Gastrocnemius medialis (tissue), 4 donors: ENCODE data around the gene SFT2D3. TPM values are rescaled to one million over a fixed set of nuclear protein-coding genes. Genes with fewer than 3 reads are reported as not detected.

Source experiments
- ATAC-seq, 2 donors: fragments of 150-250 bp; one replicate each; pipeline ENCODE4 v1.9.1; 2016
- DNase-seq, 2 donors: peaks; one replicate each; pipeline ENCODE4 v3.0.0-alpha.2; 2019
- H3K27ac ChIP-seq, 4 donors: fragments of 200-600 bp; sonication (generic); 1 replicate in 1 of 4; 2 replicates in 3 of 4; pipeline ENCODE4 v1.5.1; 2016 to 2018; ENCODE audit warnings: mild to moderate bottlenecking in 2 of 4, moderate library complexity in 1 of 4
- H3K27me3 ChIP-seq, 3 donors: fragments of 200-600 bp; sonication (generic) in 2 of 3; 1 replicate in 1 of 3; 2 replicates in 2 of 3; pipeline versions ENCODE4 v1.5.1 to v1.6.0; 2016 to 2019; ENCODE audit warnings: mild to moderate bottlenecking in 1 of 3, moderate library complexity in 1 of 3
- H3K36me3 ChIP-seq, 2 donors: fragments of 200-600 bp; sonication (generic) in 1 of 2; one replicate each; pipeline ENCODE4 v1.5.1; 2017 to 2018
- H3K4me1 ChIP-seq, 2 donors: fragments of 200-600 bp; sonication (generic) in 1 of 2; one replicate each; pipeline ENCODE4 v1.5.1; 2016 to 2017; ENCODE audit warnings: mild to moderate bottlenecking in 2 of 2
- H3K4me3 ChIP-seq, 4 donors: fragments of 200-600 bp; sonication (generic) in 3 of 4; 1 replicate in 1 of 4; 2 replicates in 3 of 4; pipeline ENCODE4 v1.5.1; 2016 to 2019; ENCODE audit warnings: mild to moderate bottlenecking in 2 of 4
- H3K9me3 ChIP-seq, 3 donors: fragments of 200-600 bp; sonication (generic) in 2 of 3; 1 replicate in 1 of 3; 2 replicates in 2 of 3; pipeline ENCODE4 v1.5.1; 2016 to 2019
- POLR2A ChIP-seq, 2 donors: fragments of 450-650 bp; IDR thresholded peaks; one replicate each; pipeline ENCODE4 v1.6.1; 2017; ENCODE audit warnings: antibody characterized with exemption in 2 of 2, mild to moderate bottlenecking in 2 of 2, moderate library complexity in 2 of 2
- in situ Hi-C, 4 donors: fragments of 200-750 bp; cut with MboI; loops; one replicate each; pipeline versions ENCODE4 v1.15.0 to v1.8.0; 2017; ENCODE audit warnings: low sequenced_read_pairs in 4 of 4
- intact Hi-C: fragments of 100-400 bp; cut with DNase I; formaldehyde crosslinking; loops from one replicate; pipeline ENCODE4 v1.15.1; 2023; ENCODE audit warnings: low total_unique reads
- total RNA-seq, 4 donors: library from RNA; depleted of rRNA; stranded (reverse); fragments of >200 nt; gene quantifications; one replicate each; pipeline versions ENCODE4 v1.1.0 to v1.2.3, GENCODE V29; 2016
- TF ChIP-seq, protein P1 (sequence below), 5 experiments: fragments of 450-650 bp in 3 of 5; fragments of 200-600 bp in 2 of 5; sonication (generic) in 2 of 5; IDR thresholded peaks in 4 of 5; conservative IDR thresholded peaks in 1 of 5; 1 replicate in 4 of 5; 2 replicates in 1 of 5; pipeline ENCODE4 v1.5.1; 2016 to 2019; ENCODE audit warnings: antibody characterized with exemption in 5 of 5, mild to moderate bottlenecking in 3 of 5, moderate library complexity in 3 of 5

SFT2D3 gene
- total RNA-seq, 4 donors from 2014 or later, result 3.0 to 5.5 (median 3.5) TPM

DNA sequence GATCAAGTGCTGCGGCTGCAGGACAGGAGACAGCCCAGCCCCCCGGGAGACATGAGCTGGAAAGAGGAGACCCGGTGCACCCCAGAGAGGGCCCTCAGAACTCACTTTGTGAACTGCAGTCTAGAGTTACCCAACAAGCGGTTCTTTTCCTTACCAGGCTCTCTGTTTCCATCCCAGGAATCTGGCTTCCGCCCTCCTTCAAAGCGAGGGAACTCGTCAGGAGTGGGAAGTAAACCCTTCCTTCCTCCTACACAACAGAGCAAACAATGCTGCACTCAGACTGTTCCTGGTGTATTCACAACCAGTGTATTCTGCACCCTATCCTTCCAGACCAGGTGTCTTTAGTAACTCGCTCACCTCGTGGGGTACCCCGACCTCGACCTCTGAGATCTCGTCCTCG is 8.0 kb downstream of the SFT2D3 start:
- intact Hi-C loops, result loop anchor here (10.0 kb wide), 1 partner anchor 325 kb away; the partner anchor contains the start of gene MAP3K2
- ATAC-seq, result no peak
- Histone ChIP-seq H3K27me3 (no peaks in the 10 kb centered on the region), H3K9me3 (no peaks in the 10 kb centered on the region), H3K36me3 (peaks cover 0 to 56% of the 10 kb centered on the region in 2 donors), H3K4me1 (peaks cover 7 to 8% of the 10 kb centered on the region in 2 donors), H3K4me3 (no peak overlapping the region), H3K27ac (no peak overlapping the region)
- in situ Hi-C loops, result no loop called here
- DNase-seq, result no peak
- TF ChIP-seq, protein P1, sequence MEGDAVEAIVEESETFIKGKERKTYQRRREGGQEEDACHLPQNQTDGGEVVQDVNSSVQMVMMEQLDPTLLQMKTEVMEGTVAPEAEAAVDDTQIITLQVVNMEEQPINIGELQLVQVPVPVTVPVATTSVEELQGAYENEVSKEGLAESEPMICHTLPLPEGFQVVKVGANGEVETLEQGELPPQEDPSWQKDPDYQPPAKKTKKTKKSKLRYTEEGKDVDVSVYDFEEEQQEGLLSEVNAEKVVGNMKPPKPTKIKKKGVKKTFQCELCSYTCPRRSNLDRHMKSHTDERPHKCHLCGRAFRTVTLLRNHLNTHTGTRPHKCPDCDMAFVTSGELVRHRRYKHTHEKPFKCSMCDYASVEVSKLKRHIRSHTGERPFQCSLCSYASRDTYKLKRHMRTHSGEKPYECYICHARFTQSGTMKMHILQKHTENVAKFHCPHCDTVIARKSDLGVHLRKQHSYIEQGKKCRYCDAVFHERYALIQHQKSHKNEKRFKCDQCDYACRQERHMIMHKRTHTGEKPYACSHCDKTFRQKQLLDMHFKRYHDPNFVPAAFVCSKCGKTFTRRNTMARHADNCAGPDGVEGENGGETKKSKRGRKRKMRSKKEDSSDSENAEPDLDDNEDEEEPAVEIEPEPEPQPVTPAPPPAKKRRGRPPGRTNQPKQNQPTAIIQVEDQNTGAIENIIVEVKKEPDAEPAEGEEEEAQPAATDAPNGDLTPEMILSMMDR (IDR thresholded peaks at IDR 0.05 in 4 of 5, conservative IDR thresholded peaks at IDR 0.05 in 1 of 5), result no peak
- no peak for TF ChIP-seq POLR2A (IDR thresholded peaks at IDR 0.05)

DNA sequence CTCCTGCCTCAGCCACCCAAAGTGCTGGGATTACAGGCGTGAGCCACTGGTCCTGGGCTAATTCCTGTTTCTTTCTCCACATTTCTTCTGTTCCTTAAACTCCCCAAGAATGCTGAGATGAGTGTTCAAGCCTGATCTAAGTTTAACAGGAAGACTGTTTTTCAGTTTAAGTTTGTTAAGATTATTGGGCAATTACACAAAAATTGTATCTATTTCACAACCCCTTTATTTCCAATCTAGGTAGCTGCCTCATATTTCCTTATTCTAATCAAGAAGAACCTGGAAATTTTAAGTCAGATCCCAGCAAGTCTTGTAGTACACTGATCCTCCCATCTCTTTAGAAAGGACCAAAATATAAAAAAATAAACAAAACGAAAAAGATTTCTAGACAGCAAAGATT is 11.7 kb downstream of the SFT2D3 start:
- ATAC-seq (no peak), DNase-seq (no peak)
- peaks cover 0 to 6% of the 10 kb centered on the region in 2 donors for H3K4me1 ChIP-seq
- TF ChIP-seq, protein P1 (IDR thresholded peaks at IDR 0.05 in 4 of 5, conservative IDR thresholded peaks at IDR 0.05 in 1 of 5), result no peak
- TF ChIP-seq POLR2A (IDR thresholded peaks at IDR 0.05), result no peak
- no peak overlapping the region for H3K4me3 ChIP-seq
- peaks cover 0 to 50% of the 10 kb centered on the region in 2 donors for H3K36me3 ChIP-seq
- no peaks in the 10 kb centered on the region for H3K9me3 ChIP-seq
- no peaks in the 10 kb centered on the region for H3K27me3 ChIP-seq
- intact Hi-C loops (no loop called here), in situ Hi-C loops (no loop called here)
- H3K27ac ChIP-seq, result no peak overlapping the region

DNA sequence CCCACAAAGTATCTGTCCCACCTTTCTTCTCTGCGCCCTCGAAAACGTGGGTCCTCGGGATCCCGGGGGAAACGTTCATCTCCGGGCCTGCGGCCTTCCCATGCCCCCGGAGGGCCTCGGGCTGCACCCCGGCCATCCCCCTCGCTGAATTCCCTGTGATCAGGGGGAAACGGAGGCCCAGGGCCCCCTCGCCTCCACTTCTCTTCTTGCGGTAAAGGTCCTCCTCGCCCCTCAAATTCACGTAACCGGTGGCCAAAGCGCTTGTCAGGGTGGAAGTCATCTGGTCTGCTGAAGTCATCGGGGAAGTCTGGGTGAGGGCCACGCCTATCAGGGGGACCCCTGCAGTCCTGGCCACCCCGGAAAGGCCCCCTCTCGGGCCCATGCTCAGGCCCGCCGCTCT is 12.3 kb downstream of the SFT2D3 start:
- Histone ChIP-seq H3K27me3 (no peaks in the 10 kb centered on the region), H3K4me3 (no peak overlapping the region), H3K36me3 (peaks cover 0 to 47% of the 10 kb centered on the region in 2 donors), H3K9me3 (no peaks in the 10 kb centered on the region), H3K4me1 (peaks cover 0 to 8% of the 10 kb centered on the region in 2 donors), H3K27ac (no peak overlapping the region)
- intact Hi-C loops (no loop called here), in situ Hi-C loops (no loop called here)
- no peak for ATAC-seq
- TF ChIP-seq, protein P1 (IDR thresholded peaks at IDR 0.05 in 4 of 5, conservative IDR thresholded peaks at IDR 0.05 in 1 of 5), result no peak
- TF ChIP-seq POLR2A (IDR thresholded peaks at IDR 0.05), result no peak
- no peak for DNase-seq

DNA sequence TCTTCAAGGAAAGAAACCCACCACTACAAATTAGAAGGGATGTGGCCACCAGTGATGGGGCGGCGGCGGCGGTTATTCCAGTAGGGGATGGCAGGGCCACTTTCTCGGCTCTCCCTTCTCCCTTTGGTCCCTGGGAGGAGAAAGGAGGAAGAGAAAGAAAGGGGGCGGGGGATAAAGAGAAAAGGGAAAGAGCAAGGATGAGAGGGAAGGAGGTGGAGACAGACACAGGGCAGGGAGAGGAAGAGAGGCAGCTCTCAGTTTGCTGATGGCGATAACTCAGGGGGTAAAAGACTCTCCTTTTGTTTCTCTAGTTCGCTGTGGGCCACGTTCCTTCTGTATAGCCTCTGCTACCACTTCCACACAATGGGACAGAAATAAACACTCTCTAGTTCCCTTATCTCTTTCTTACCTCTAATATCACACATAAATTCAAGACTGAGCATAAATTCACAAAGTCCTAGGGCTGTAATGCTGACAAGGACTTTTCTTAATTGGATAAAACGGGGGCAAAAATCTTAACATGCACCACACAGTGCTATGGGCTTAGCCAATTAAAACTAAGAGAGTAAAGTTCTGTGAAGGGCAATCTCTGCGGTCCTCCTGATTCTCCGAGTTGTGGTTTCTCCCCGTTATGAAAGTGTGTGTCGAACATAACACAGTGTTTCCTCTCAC is 14.6 kb downstream of the SFT2D3 start:
- Histone ChIP-seq H3K9me3 (no peaks in the 10 kb centered on the region), H3K27ac (no peak overlapping the region), H3K27me3 (no peaks in the 10 kb centered on the region), H3K36me3 (peaks cover 0 to 47% of the 10 kb centered on the region in 2 donors), H3K4me1 (peaks cover 0 to 8% of the 10 kb centered on the region in 2 donors), H3K4me3 (no peak overlapping the region)
- in situ Hi-C loops (no loop called here), intact Hi-C loops (no loop called here)
- TF ChIP-seq, protein P1 (IDR thresholded peaks at IDR 0.05 in 4 of 5, conservative IDR thresholded peaks at IDR 0.05 in 1 of 5), result no peak
- no peak for TF ChIP-seq POLR2A (IDR thresholded peaks at IDR 0.05)
- DNase-seq (no peak), ATAC-seq (no peak)
